GM10266 (cell line): Measurements from ENCODE around the gene MPV17.
"Not testable (repeated sequence)": the region's sequence is repeated elsewhere in the genome, so short reads cannot be mapped to it uniquely, and the experiment has no call there.

Source experiments
- DNase-seq: peaks from one replicate; pipeline ENCODE4 v3.0.0; 2012; ENCODE audit errors: extremely low spot score
- TF ChIP-seq, protein P1 (sequence below): IDR thresholded peaks from 2 replicates; pipeline ENCODE4 v1.5.1; 2012; ENCODE audit warnings: mild to moderate bottlenecking, low read depth; ENCODE audit not compliant: control insufficient read depth, insufficient read depth; ENCODE audit errors: missing control alignments

Gene MPV17

DNA sequence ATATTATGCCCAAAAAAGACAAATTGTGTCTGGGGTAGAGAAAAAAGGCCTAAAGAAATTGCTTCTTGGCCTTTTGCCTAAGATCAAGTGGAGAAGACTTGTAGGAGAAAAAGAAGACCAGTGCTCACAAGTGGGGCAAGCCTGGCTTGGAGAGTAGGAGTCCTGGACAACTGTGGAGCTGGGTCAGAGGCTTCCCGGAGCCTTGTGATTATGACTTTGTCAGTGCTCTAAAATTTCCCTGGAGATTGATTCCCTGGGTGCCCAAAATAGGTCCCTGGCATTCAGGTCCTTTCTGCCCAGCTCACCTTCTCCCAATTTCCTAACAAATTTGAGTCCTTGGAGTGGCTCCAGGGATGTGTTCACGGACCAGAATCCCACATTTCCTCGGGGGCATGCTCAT lies 41.5 kb downstream of the MPV17 start:
- no peak for DNase-seq
- TF ChIP-seq, protein P1, sequence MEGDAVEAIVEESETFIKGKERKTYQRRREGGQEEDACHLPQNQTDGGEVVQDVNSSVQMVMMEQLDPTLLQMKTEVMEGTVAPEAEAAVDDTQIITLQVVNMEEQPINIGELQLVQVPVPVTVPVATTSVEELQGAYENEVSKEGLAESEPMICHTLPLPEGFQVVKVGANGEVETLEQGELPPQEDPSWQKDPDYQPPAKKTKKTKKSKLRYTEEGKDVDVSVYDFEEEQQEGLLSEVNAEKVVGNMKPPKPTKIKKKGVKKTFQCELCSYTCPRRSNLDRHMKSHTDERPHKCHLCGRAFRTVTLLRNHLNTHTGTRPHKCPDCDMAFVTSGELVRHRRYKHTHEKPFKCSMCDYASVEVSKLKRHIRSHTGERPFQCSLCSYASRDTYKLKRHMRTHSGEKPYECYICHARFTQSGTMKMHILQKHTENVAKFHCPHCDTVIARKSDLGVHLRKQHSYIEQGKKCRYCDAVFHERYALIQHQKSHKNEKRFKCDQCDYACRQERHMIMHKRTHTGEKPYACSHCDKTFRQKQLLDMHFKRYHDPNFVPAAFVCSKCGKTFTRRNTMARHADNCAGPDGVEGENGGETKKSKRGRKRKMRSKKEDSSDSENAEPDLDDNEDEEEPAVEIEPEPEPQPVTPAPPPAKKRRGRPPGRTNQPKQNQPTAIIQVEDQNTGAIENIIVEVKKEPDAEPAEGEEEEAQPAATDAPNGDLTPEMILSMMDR: no peak

DNA sequence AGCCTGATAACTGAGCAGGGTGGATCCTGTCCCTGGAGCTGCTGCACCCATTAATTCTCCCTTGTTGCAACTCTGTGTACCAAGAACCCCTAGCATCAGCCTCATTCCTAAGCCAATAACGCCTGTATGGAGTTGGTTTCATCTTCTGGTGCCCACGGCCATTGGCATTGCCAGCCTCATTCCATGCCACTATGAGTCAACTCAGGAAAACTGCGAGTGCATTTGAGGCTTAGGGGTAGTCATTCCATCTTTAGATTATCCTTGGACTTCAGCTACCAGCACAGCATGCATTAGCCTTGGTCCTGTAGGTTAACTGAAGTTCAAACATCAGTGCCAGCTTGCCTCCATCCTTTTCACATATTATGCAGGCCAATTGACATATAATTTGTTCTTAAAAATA lies 42.1 kb downstream of the MPV17 start:
- TF ChIP-seq, protein P1: no peak
- no peak for DNase-seq

DNA sequence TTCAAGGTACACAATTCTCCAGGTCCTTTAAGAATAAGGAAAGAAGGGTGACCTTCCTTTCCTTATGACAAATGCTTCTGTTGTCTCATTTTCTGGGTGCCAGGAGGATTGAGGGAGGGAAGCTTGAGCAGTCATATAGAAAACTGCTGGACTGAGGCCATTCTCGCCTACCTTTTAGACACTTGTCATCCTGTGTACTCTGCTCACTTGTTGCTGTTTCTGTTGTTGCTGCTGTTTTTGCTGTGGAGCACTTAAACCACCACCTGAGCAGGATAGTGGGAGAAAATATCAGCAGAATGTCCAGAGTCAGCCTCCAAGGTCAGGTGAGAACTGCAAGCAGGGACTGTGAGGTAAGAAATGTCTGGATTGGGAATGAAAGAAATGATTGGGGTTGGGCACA lies 44.9 kb downstream of the MPV17 start:
- no peak for DNase-seq
- TF ChIP-seq, protein P1: no peak

DNA sequence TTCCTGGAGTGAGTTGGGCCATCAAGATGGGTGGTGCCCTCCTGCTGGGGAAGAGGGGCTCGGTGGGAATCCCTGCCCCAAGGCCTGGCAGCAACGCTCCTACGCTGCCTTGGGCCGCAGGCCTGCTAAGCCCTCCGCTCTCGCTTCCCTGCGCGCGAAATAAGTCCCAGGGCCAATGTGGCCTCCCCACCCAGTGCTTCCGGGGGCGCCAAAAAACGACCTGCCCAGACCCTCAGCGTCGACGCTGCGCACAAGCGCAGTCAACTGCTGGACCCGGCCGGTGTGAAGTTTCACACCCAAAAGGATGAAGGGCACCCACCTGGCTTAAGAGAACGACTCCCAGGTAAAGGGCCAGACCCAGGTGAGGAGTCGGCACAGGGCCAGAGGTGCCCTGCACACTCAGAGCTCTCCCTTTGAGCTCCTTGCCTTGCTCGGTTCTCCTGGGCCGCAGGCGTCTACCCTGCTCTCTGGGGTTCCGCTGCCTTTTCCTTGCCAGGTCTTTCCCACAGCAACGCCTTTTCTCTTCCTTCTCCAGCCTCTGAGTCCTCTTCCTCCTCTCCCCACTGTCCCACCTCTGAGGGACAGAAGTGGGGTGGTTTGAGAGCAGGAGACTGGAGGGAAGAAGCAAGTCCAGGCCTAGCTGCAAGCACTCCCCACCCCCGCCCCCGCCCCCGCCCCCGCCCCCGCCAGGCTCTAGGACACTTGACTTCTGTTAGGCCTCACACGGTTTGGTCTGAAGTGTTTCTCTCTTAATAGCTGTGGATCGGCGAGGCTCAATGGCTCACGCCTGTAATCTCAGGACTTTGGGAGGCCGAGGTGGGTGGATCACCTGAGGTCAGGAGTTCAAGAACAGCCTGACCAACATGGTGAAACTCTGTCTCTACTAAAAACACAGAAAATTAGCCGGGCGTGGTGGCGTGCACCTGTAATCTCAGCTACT lies 47.4 kb downstream of the MPV17 start, which contains the start of gene DNAJC5G:
TSS of gene DNAJC5G (plus strand) at position 223 of the 940 bp plus-strand sequence. CDS start 1,296 bp downstream, outside the sequence.
- TF ChIP-seq, protein P1: no peak
- no peak for DNase-seq

DNA sequence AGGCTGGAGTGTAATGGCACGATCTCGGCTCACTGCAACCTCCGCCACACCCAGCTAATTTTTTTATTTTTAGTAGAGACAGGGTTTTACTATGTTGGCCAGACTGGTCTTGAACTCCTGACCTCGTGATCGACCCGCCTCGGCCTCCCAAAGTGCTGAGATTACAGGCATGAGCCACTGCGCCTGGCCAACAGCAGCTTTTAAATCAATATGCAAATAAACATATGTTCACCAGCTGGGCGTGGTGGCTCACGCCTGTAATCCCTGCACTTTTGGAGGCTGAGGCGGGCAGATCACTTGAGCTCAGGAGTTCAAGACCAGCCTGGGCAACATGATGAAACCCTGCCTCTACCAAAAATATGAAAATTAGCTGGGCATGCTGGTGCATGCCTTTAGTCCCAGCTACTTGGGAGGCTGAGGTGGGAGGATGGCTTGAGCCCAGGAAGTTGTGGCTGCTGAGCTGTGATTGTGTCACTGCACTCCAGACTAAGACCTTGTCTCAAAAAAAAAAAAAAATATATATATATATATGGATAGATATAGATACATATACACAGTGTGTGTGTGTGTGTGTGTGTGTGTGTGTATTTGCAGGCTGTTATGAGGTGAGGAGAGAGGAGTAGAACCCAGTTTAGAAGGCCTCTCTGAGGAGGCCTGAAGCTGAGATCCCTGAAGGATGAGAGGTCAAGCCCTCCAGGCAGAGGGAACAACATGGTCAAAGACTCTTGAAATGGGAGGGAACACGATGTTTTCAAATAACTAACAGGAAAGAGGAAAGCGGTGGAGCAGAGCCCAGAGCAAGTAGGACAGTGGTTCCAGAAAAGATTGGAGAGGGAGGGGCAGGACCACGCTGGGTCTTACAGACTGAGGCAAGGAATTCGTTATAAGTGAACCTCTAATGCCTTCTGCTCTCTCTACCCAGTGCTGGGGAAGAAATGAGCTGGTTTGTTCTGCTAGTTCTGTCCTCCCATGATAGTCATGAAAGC lies 50.1 kb downstream of the MPV17 start:
- DNase-seq: not testable (repeated sequence)

DNA sequence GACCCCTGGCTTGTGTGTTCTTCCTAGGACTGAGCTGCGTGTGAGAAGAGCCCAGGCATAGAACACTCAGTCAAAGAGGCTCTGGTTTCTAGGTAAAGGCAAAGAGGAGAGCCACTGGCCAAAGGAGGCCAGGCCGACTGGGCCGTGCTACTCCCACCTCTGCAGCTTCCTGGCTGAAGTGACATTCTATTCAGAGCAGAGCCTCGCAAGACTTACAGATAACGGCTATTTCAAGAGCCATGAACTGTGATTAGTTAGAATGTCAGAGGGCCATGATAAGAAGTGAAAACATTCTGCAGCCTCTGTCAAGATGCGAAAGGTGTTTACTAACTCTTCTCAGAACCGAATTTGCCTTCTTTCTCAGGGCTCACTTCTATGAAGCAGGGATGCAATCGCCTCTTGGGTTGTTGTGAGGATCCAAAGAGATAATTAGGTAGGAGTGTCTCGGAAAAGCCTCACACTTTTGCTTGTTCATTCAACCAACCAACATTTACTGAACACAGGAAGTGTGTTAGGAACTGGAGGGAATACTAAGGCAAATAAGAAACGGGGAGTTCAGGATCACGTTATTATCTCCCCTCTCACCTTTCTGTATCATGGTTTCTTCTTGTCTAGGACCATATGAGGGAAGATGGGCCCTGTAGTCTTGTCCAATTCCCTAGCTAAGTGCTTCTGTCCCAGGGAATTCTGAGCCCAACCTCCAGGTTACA lies 51.1 kb downstream of the MPV17 start:
- no peak for DNase-seq
- TF ChIP-seq, protein P1: no peak

DNA sequence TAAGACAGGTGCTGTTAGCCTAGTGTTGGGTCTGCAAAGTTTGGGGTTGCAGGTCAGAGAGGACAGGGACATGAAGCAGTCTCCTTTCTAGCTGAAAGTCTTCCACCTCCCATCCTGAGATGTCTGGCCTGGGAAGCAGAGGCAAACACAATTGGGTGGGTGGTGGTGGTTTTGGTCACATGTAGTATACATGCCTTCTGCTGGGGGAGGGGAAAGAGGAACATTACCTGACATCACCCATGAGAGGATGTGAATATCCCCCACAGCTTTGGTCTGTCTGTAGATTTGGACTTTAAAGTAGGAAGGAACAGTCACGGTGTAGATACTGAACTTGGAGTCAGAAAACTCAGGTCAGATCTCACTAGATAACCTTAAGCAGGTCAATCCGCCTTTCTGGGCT lies 52.2 kb downstream of the MPV17 start:
- DNase-seq: no peak
- TF ChIP-seq, protein P1: no peak
